ENCODE results near the gene INSRR. TPM values are rescaled to one million over a fixed set of nuclear protein-coding genes. Genes with fewer than 3 reads are reported as not detected.

The INSRR gene
- total RNA-seq, 1 experiment from 2014 or later: not detected

- no peak for DNase-seq
- H2AFZ ChIP-seq (ENCODE audit: low read length): no peak overlapping the region
- H3K9ac ChIP-seq (ENCODE audit: low read length): no peak overlapping the region
- H3K27me3 ChIP-seq (ENCODE audit: low read length): no peaks in the 10 kb centered on the region
- TF ChIP-seq EZH2 (IDR thresholded peaks at IDR 0.05; ENCODE audit: low read length, unreplicated experiment) (no peak), EZH2phosphoT487 (IDR thresholded peaks at IDR 0.05; ENCODE audit: borderline replicate concordance, low read length) (no peak), CTCF (conservative IDR thresholded peaks at IDR 0.05; ENCODE audit: low read depth, low read length) (no peak)
- H3K9me3 ChIP-seq (ENCODE audit: low read length): no peaks in the 10 kb centered on the region
- peaks cover 9% of the 10 kb centered on the region for H3K4me1 ChIP-seq (ENCODE audit: insufficient read depth, low read length)
- CTCF ChIA-PET: no interaction called here
- H3K9me2 ChIP-seq (replicated peaks; ENCODE audit: low read length): no peaks in the 10 kb centered on the region
- intact Hi-C loops (cut with micrococcal nuclease): no loop called here
- H3K36me3 ChIP-seq (ENCODE audit: low read depth, low read length): peaks cover 39% of the 10 kb centered on the region
- no peaks in the 10 kb centered on the region for H3K79me2 ChIP-seq (ENCODE audit: low read length)
- H3K4me3 ChIP-seq (ENCODE audit: low read length): no peak overlapping the region
- H3K4me2 ChIP-seq (ENCODE audit: low read length): no peak overlapping the region
- no peak for ATAC-seq
- H4K20me1 ChIP-seq (ENCODE audit: low read length): no peaks in the 10 kb centered on the region
- H3F3A ChIP-seq (ENCODE audit: low read length, unreplicated experiment): no peaks in the 10 kb centered on the region
- POLR2A ChIA-PET (ENCODE audit: unreplicated experiment): no interaction called here
- TSS peak; percentile 11 for BruUV-seq (replicated peaks)
- H3K27ac ChIP-seq (ENCODE audit: low read length): no peak overlapping the region
Observed at GRCh38 chr1:156802421-156802935, 56.4 kb downstream of the INSRR start.

GRCh38 chr1:156801409-156802121 is 57.4 kb downstream of the INSRR start:
- no peaks in the 10 kb centered on the region for H3K79me2 ChIP-seq (ENCODE audit: low read length)
- H3K4me3 ChIP-seq (ENCODE audit: low read length): no peak overlapping the region
- TF ChIP-seq EZH2 (IDR thresholded peaks at IDR 0.05; ENCODE audit: low read length, unreplicated experiment) (no peak), CTCF (conservative IDR thresholded peaks at IDR 0.05; ENCODE audit: low read depth, low read length) (0 out of 2 replicates have a peak, but pooled peaks have one; percentile 17)
- ChIA-PET POLR2A (ENCODE audit: unreplicated experiment) (no interaction called here), CTCF (interaction anchor here (1.1 kb wide), 1 partner anchor 58 kb away, joined by 4 read pairs; no protein-coding TSS in a partner anchor)
- H2AFZ ChIP-seq (ENCODE audit: low read length): no peak overlapping the region
- no peak for DNase-seq
- ATAC-seq: no peak
- no peaks in the 10 kb centered on the region for H3K27me3 ChIP-seq (ENCODE audit: low read length)
- no peak overlapping the region for H3K27ac ChIP-seq (ENCODE audit: low read length)
- no peaks in the 10 kb centered on the region for H3K9me2 ChIP-seq (replicated peaks; ENCODE audit: low read length)
- no peak overlapping the region for H3K9ac ChIP-seq (ENCODE audit: low read length)
- intact Hi-C loops (cut with micrococcal nuclease): no loop called here
- H3K9me3 ChIP-seq (ENCODE audit: low read length): no peaks in the 10 kb centered on the region
- no peak overlapping the region for H3K4me2 ChIP-seq (ENCODE audit: low read length)
- H3K4me1 ChIP-seq (ENCODE audit: insufficient read depth, low read length): peaks cover 10% of the 10 kb centered on the region
- no peaks in the 10 kb centered on the region for H4K20me1 ChIP-seq (ENCODE audit: low read length)
- peaks cover 48% of the 10 kb centered on the region for H3K36me3 ChIP-seq (ENCODE audit: low read depth, low read length)
- H3F3A ChIP-seq (ENCODE audit: low read length, unreplicated experiment): no peaks in the 10 kb centered on the region
- BruUV-seq (replicated peaks): no TSS peak

Data from PC-3 (cell line).